ENCODE measurements around the gene HERC6.
"Not testable (repeated sequence)": the region's sequence is repeated elsewhere in the genome, so short reads cannot be mapped to it uniquely, and the experiment has no call there.

Gene HERC6

DNA sequence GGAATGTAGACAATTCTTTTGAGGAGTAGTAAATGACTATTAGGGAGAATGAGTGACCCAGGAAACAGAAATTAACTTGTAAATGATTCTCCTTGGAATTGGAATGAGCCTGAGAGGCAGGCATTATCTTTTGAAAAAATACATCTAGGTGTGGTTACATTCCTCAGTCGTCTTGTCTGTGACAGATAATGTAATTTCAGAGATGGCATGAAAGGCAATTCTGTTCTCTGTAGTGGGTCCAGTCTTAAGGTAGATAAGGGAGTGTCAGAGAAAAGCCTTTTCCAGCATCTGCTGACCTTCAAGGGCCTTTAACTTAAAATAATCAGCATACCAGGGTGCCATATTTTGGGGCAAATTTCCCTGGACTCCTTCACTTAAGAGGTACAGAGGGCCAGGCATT lies 35.1 kb downstream of the HERC6 start:
- Histone ChIP-seq H3K4me1 (no peaks in the 10 kb centered on the region), H3K27me3 (ENCODE audit: low read depth) (no peaks in the 10 kb centered on the region), H3K4me3 (no peak overlapping the region), H3K36me3 (replicated peaks) (0 out of 2 replicates have a peak, but pooled peaks cover 7% of the 10 kb centered on the region), H3K9me3 (no peaks in the 10 kb centered on the region)
- no peak for DNase-seq (ENCODE audit: low spot score in 2 of 2)
- in situ Hi-C loops (cut with MboI; ENCODE audit: low sequenced_read_pairs): no loop called here

DNA sequence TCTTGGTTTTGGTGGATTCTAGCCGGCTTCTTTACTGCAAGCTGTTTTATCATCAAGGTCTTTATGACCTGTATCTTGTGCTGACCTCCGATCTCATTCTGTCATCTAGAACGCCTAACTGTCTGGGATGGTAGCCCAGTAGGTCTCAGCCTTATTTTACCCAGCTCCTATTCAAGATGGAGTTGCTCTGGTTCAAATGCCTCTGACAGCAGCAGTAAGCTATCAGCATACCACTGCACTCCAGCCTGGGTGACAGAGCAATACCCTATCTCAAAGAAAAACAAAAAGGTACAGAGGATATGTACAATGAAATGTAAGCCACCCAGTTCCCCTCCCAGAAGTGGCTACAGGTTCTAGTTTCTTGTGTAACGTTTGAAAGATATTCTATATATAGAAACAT lies 36.1 kb downstream of the HERC6 start:
- H3K4me3 ChIP-seq: no peak overlapping the region
- H3K36me3 ChIP-seq (replicated peaks): 0 out of 2 replicates have a peak, but pooled peaks cover 7% of the 10 kb centered on the region
- H3K27me3 ChIP-seq (ENCODE audit: low read depth): no peaks in the 10 kb centered on the region
- no peaks in the 10 kb centered on the region for H3K4me1 ChIP-seq
- H3K9me3 ChIP-seq: no peaks in the 10 kb centered on the region
- in situ Hi-C loops (cut with MboI; ENCODE audit: low sequenced_read_pairs): no loop called here
- DNase-seq (ENCODE audit: low spot score in 2 of 2): no peak

DNA sequence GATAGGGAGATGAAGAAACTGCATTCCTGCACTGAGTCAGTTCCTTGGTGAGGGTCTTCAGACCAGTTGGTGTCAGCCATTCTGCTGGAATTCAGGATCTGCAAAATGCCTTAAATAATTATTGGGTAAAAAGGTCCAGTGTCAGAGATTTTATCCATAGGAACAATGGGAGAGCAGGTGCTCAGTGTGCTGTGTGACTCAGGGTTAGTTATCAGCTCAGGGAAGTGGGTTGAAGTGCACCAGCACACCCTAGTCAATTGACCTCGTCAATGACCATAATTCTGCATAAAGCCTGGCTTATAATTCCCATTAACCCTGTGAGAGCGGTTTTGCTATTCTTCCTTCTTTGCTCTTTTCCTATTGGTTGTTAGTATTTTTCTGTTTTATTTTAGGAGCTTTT lies 37.3 kb downstream of the HERC6 start:
- Histone ChIP-seq H3K36me3 (replicated peaks) (0 out of 2 replicates have a peak, but pooled peaks cover 7% of the 10 kb centered on the region), H3K27me3 (ENCODE audit: low read depth) (no peaks in the 10 kb centered on the region), H3K4me3 (no peak overlapping the region), H3K4me1 (no peaks in the 10 kb centered on the region), H3K9me3 (no peaks in the 10 kb centered on the region)
- no peak for DNase-seq (ENCODE audit: low spot score in 2 of 2)
- in situ Hi-C loops (cut with MboI; ENCODE audit: low sequenced_read_pairs): no loop called here

DNA sequence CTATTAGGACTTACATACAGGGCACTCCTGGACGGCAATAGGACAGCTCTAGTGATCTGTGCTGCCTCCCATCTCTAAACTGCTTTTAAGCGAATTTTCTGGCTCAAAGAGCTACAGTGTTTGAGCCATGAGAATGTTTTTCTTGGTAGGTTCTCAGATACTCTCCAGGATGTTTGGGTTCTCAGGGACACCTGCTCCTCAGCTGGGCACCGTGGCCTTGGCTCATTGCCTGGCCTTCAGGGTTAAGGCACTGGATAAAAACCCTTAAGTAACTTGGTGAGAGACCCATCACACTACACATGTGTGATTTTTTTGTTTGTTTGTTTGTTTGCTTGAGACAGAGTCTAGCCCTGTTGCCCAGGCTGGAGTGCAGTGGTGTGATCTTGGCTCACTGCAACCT lies 39.8 kb downstream of the HERC6 start:
- no peaks in the 10 kb centered on the region for H3K27me3 ChIP-seq (ENCODE audit: low read depth)
- H3K4me1 ChIP-seq: no peaks in the 10 kb centered on the region
- H3K9me3 ChIP-seq: no peaks in the 10 kb centered on the region
- H3K4me3 ChIP-seq: no peak overlapping the region
- in situ Hi-C loops (cut with MboI; ENCODE audit: low sequenced_read_pairs): no loop called here
- H3K36me3 ChIP-seq (replicated peaks): 0 out of 2 replicates have a peak, but pooled peaks cover 4% of the 10 kb centered on the region
- no peak for DNase-seq (ENCODE audit: low spot score in 2 of 2)

DNA sequence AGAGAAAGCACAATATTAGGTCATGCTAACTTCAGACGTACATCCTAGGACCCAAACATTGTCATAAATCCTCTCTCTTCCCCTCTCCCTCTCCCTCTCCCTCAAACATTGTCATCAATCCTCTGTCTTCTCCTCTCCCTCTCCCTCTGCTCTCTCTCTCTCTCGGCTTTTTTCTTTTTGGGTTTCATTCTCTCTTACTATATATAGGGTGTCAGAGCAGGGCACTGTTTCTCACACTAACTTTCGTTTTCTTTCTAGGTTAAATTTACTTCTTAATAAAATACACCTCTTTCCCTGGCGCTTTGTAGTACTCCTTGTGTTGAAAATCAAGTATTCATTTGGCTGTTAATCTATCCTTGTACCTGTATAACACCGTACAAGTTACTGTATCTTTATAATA lies 41.2 kb downstream of the HERC6 start:
- no peaks in the 10 kb centered on the region for H3K4me1 ChIP-seq
- 0 out of 2 replicates have a peak, but pooled peaks cover 4% of the 10 kb centered on the region for H3K36me3 ChIP-seq (replicated peaks)
- no peaks in the 10 kb centered on the region for H3K9me3 ChIP-seq
- no peak for DNase-seq (ENCODE audit: low spot score in 2 of 2)
- H3K4me3 ChIP-seq: no peak overlapping the region
- in situ Hi-C loops (cut with MboI; ENCODE audit: low sequenced_read_pairs): no loop called here
- no peaks in the 10 kb centered on the region for H3K27me3 ChIP-seq (ENCODE audit: low read depth)

DNA sequence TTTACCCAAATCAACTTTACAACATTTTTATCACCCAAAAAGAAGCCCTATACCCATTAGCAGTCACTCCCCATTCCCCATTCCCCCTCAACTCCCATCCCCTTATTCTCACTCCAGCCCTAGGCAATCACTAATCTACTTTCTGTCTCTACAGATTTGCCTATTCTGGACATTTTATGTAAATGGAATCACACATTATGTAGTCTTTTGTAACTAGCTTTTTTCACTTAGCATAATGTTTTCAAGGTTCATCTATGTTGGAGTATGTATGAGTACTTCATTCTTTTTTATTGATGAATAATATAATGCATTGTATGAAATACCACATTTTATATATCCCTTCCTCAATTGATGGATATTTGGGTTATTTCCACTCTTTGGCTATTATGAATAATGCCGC lies 42.2 kb downstream of the HERC6 start:
- no peak for DNase-seq (ENCODE audit: low spot score in 2 of 2)
- no peaks in the 10 kb centered on the region for H3K36me3 ChIP-seq (replicated peaks)
- no peaks in the 10 kb centered on the region for H3K4me1 ChIP-seq
- no peak overlapping the region for H3K4me3 ChIP-seq
- H3K9me3 ChIP-seq: no peaks in the 10 kb centered on the region
- no peaks in the 10 kb centered on the region for H3K27me3 ChIP-seq (ENCODE audit: low read depth)
- in situ Hi-C loops (cut with MboI; ENCODE audit: low sequenced_read_pairs): no loop called here

DNA sequence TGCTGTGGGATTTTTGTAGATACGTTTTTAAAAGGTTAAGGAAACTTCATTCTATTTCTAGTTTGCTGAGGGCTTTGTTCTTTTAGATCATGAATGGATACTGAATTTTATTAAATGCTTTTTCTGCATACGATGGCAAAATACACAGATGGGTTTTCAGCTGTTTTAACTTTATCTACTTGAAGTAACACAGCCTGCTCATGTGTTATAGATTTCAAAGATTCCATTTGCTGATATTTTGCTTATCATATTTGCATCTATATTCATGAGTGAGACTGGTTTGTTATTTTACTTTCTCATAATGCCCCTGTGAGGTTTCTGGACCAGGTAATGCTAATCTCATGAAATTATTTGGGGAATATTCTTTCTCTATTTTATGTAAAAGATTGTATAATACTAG lies 43.8 kb downstream of the HERC6 start:
- Histone ChIP-seq H3K9me3 (no peaks in the 10 kb centered on the region), H3K27me3 (ENCODE audit: low read depth) (no peaks in the 10 kb centered on the region), H3K4me3 (no peak overlapping the region), H3K4me1 (no peaks in the 10 kb centered on the region), H3K36me3 (replicated peaks) (no peaks in the 10 kb centered on the region)
- in situ Hi-C loops (cut with MboI; ENCODE audit: low sequenced_read_pairs): no loop called here
- no peak for DNase-seq (ENCODE audit: low spot score in 2 of 2)

DNA sequence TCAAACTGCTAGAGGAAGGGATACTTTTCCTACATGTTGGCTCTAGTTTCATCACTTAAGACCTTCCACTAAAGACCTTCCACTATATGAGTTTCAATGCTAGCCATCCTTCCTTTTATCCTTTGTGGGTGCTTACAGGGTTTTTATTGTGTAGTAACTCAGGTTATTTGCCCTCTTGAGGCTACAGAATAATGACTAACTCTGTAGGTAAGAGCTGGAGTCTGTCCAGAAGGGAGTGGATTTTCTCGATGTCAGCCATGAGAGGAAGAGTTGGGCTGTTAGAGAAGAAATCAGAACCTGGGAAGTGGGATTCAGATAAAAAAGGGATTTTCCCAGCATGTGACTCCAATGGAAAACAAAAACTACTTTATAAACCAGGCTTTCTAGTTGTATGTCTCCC lies 50.7 kb downstream of the HERC6 start:
- Histone ChIP-seq H3K4me1 (no peaks in the 10 kb centered on the region), H3K9me3 (no peaks in the 10 kb centered on the region), H3K27me3 (ENCODE audit: low read depth) (no peaks in the 10 kb centered on the region), H3K4me3 (no peak overlapping the region), H3K36me3 (replicated peaks) (no peaks in the 10 kb centered on the region; the same call in 1 of the 2 replicates)
- DNase-seq (ENCODE audit: low spot score in 2 of 2): no peak
- in situ Hi-C loops (cut with MboI; ENCODE audit: low sequenced_read_pairs): no loop called here

DNA sequence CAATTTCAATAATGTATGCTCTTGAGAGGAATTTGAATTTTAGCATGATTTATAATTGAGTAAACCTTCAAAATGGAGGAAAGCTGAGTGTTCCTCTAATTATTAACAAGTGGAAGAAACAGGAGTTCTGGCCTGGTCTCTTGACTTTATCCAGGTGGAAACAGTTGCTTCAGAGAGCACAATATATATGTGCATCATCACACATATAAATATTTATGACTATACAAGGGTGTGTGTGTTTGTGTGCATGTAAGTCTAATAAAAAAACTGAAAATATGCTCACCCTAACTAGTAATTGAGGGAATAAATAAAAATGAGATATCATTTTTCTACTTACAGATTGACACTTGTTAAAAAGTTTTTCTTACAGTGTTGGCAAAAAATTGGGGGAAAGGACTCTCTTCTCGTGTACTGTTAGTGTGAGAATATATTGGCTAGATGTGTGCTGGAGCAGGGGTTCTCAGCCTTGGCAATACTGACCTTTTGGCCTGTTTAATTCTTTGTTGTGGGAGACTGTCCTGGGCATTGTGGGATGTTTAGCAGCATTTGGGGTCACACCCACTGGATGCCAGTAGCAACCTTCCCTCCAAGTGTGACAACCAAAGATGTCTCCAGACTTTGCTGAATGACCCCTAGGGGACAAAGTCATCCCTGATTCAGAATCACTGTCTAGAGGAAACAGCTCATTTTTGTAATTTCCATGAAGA lies 57.5 kb downstream of the HERC6 start:
- in situ Hi-C loops (cut with MboI; ENCODE audit: low sequenced_read_pairs): no loop called here
- H3K27me3 ChIP-seq (ENCODE audit: low read depth): no peaks in the 10 kb centered on the region
- H3K36me3 ChIP-seq (replicated peaks): no peaks in the 10 kb centered on the region; the same call in 1 of the 2 replicates
- H3K4me1 ChIP-seq: peaks cover 18% of the 10 kb centered on the region
- no peaks in the 10 kb centered on the region for H3K9me3 ChIP-seq
- no peak overlapping the region for H3K4me3 ChIP-seq
- no peak for DNase-seq (ENCODE audit: low spot score in 2 of 2)

DNA sequence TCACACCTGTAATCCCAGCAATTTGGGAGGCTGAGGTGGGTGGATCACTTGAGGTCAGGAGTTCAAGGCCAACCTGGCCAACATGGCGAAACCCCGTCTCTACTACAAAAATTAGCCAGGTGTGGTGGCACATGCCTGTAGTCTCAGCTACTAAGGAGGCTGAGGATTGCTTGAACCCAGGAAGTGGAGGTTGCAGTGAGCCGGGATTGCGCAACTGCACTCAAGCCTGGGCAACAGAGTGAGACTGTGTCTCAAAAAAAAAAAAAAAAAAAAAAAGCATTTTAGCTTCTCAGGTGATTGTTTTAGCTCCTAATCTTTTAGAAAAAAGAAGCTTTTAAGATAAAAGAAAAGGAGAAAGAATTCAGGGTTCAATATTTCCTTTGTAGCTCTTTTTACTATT lies 59.2 kb downstream of the HERC6 start:
- DNase-seq (ENCODE audit: low spot score in 2 of 2); H3K27me3 ChIP-seq (ENCODE audit: low read depth); H3K9me3 ChIP-seq; in situ Hi-C loops (cut with MboI; ENCODE audit: low sequenced_read_pairs); H3K36me3 ChIP-seq (replicated peaks); H3K4me3 ChIP-seq: not testable (repeated sequence)
- peaks cover 18% of the 10 kb centered on the region for H3K4me1 ChIP-seq

DNA sequence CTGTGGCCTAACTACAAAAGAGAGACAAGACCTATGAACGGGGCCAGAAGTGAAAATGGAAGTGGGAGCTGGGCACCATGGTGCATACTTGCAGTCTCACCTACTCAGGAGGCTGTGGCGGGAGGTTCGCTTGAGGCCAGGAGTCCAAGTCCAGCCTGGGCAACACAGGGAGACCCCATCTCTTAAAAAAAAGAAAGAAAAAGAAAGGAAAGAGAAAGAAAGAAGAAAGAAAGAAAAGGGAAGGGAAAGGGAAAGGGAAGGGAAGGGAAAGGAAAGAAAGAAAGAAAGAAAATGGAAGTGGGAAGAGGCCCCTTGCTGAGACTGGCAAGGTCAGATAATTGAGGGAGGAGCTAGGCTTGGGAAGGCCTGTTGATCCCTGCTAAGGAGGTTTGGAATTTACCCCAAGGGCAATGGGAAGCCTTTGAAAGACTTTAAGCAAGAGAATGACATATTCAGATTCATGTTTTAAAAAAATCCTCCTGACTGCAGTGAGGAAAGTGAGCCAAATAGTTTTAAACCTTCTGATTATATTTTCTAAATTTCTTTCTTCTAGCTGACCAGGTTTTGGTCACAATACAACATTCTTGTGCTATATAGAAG lies 60.6 kb downstream of the HERC6 start:
- in situ Hi-C loops (cut with MboI; ENCODE audit: low sequenced_read_pairs): no loop called here
- Histone ChIP-seq H3K9me3 (peaks cover 4% of the 10 kb centered on the region), H3K27me3 (ENCODE audit: low read depth) (no peaks in the 10 kb centered on the region), H3K36me3 (replicated peaks) (peaks cover 6% of the 10 kb centered on the region; the same call in 1 of the 2 replicates), H3K4me3 (no peak overlapping the region), H3K4me1 (peaks cover 28% of the 10 kb centered on the region)
- DNase-seq (ENCODE audit: low spot score in 2 of 2): peak; percentile 81 to 96

DNA sequence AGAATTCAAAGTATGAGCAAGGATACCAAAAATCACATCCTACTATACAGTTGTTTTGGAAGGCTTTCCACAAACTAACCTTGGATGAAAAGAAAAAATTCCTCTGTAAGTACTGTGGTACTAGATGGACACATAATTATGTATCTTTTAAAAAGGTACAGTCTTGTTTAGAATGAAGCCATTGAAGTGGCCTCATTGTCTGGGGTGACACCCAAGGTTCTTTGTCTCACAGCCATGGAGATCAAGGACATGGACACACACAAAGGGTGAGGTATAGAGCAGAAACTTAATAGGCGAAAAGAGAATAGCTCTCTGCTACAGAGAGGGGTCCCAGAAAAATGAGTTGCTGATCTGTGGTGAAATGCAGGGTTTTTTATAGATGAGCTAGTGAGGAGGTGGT lies 61.5 kb downstream of the HERC6 start:
- Histone ChIP-seq H3K9me3 (peaks cover 4% of the 10 kb centered on the region), H3K27me3 (ENCODE audit: low read depth) (no peaks in the 10 kb centered on the region), H3K36me3 (replicated peaks) (peaks cover 6% of the 10 kb centered on the region; the same call in 1 of the 2 replicates), H3K4me3 (no peak overlapping the region), H3K4me1 (peaks cover 28% of the 10 kb centered on the region)
- in situ Hi-C loops (cut with MboI; ENCODE audit: low sequenced_read_pairs): no loop called here
- peak; percentile 56 to 57 for DNase-seq (ENCODE audit: low spot score in 2 of 2)

DNA sequence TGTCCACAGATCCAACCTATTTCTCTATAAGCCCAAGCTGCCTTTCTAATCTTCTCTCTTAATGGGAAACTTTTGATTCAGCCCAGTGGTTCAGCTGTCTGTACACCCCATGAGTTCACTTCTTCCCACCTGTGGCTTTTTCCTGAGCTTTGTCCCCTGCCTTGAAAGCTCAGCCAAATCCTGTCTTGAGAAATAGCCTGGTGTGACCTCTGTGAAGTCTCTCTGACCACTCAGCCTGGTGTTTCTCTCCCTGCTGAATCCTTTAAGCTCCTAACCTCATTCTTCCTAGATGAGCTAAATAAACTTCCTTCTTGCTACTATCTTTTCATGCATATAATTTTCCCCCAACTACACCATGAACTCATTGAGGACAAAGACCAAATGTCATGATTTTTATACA lies 63.0 kb downstream of the HERC6 start:
- Histone ChIP-seq H3K27me3 (ENCODE audit: low read depth) (no peaks in the 10 kb centered on the region), H3K9me3 (peaks cover 4% of the 10 kb centered on the region), H3K4me3 (no peak overlapping the region), H3K4me1 (peaks cover 28% of the 10 kb centered on the region), H3K36me3 (replicated peaks) (peaks cover 6% of the 10 kb centered on the region; the same call in 1 of the 2 replicates)
- in situ Hi-C loops (cut with MboI; ENCODE audit: low sequenced_read_pairs): no loop called here
- DNase-seq (ENCODE audit: low spot score in 2 of 2): no peak

DNA sequence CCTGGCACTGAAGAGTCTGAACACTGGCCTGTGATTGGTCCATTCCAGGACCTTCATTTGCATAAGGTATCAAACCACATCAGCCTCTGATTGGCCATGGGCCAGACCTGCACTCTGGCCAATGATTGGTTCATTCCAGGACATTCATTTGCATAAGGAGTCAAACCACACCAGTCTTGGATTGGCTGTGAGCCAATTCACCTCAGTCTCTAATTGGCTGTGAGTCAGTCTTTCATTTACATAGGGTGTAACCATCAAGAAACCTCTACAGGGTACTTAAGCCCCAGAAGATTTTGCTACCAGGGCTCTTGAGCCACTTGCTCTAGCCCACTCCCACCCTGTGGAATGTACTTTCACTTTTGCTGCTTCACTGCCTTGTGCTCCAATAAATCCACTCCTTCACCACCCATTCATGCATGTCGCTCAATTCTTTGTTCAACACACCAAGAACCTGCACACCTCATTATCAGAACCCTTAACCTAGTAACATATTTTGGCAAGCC lies 64.1 kb downstream of the HERC6 start:
- DNase-seq (ENCODE audit: low spot score in 2 of 2): no peak
- H3K4me3 ChIP-seq: no peak overlapping the region
- in situ Hi-C loops (cut with MboI; ENCODE audit: low sequenced_read_pairs): no loop called here
- H3K9me3 ChIP-seq: peaks cover 4% of the 10 kb centered on the region
- peaks cover 6% of the 10 kb centered on the region; the same call in 1 of the 2 replicates for H3K36me3 ChIP-seq (replicated peaks)
- H3K27me3 ChIP-seq (ENCODE audit: low read depth): no peaks in the 10 kb centered on the region
- peaks cover 28% of the 10 kb centered on the region for H3K4me1 ChIP-seq

All from HAP-1 (cell line).